Nephron (organoid): ENCODE results near the gene ROCK2.

ENCODE experiments used
- H3K27ac Mint-ChIP-seq, 3 experiments: 2 replicates each; pipeline ENCODE4 v1.8.0; 2020; ENCODE audit warnings: mixed read lengths in 3 of 3, mild to moderate bottlenecking in 2 of 3, moderate library complexity in 1 of 3
- H3K27me3 Mint-ChIP-seq: 2 replicates; pipeline ENCODE4 v1.8.0; 2021; ENCODE audit warnings: low read depth, mild to moderate bottlenecking, moderate library complexity, mixed read lengths
- H3K36me3 Mint-ChIP-seq: 2 replicates; pipeline ENCODE4 v1.8.0; 2020; ENCODE audit warnings: low read depth, mixed read lengths
- H3K4me1 Mint-ChIP-seq: 2 replicates; pipeline ENCODE4 v1.8.0; 2020; ENCODE audit warnings: mixed read lengths
- H3K4me3 Mint-ChIP-seq, 3 experiments: 2 replicates each; pipeline ENCODE4 v1.8.0; 2020; ENCODE audit warnings: mild to moderate bottlenecking in 3 of 3, mixed read lengths in 3 of 3, moderate library complexity in 2 of 3
- H3K9me3 Mint-ChIP-seq: 2 replicates; pipeline ENCODE4 v1.8.0; 2020; ENCODE audit warnings: mixed read lengths
- CTCF ChIP-seq, 3 experiments: fragments of 200-600 bp; sonication (generic); IDR thresholded peaks; one replicate each; pipeline ENCODE4 v1.5.0; 2021; ENCODE audit warnings: antibody characterized with exemption in 3 of 3; ENCODE audit not compliant: unreplicated experiment in 3 of 3

ROCK2 gene

DNA sequence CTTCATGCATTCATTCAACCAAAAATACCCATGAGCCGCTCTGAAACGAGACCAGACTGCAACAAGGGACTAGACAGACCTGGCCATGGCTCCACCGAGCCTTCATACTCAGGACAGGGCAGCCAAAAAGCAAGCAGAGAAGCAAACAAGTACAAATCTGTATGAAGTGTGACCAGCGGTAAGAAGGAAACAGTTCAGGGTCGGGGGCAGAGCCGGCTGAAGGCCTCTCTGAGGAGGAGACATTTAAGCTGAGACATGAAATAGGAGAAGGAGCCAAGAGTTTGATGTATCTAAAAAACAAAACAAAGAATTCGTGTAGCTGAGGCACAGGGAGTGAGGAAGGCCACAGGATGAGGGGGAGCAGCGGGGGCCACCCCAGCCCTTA lies 210.5 kb downstream of the ROCK2 start:
- H3K9me3 Mint-ChIP-seq: no peaks in the 10 kb centered on the region
- H3K36me3 Mint-ChIP-seq: no peaks in the 10 kb centered on the region
- peaks cover 6% of the 10 kb centered on the region for H3K27me3 Mint-ChIP-seq
- TF ChIP-seq CTCF (IDR thresholded peaks at IDR 0.05; ENCODE audit: unreplicated experiment in 3 of 3): no peak
- peaks cover 29% of the 10 kb centered on the region for H3K4me1 Mint-ChIP-seq
- peak overlapping the region; percentile 41 to 65 (median 46) for H3K4me3 Mint-ChIP-seq
- peak overlapping the region; percentile 10 to 42 (median 12) for H3K27ac Mint-ChIP-seq

DNA sequence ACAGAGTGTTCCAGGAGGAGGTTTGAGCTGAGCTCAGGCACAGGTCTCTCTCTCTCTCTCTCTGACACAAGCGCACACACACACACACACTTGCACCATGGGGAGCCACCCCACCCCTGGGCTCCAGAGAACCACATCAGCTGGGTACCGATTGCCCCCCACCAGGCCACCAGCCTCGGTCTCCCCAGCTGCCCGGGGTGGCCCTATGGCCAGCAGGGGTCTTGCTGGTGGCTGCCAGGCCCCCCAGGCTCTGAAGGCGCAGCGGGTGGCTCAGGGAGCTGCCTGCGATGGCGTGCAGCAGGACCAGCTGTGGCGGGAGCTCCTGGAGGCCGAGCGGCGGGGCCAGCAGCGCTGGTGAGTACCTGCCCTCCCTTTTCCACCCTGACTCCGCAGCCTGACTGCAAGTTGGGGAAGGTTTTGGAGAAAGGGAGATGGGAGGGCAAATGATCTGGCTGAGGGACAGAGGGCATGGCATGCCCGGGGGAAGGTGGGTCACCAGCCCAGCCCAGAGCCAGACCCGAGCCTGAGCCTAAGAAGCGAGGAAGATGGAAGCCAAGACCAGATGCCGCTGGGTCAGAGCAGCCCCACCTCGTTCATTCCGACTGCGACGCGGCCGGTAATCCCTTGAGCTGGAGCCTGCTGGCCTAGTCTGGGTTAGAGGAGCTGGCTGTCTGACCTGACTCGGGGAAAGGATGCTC lies 211.0 kb downstream of the ROCK2 start:
- H3K9me3 Mint-ChIP-seq: no peaks in the 10 kb centered on the region
- H3K36me3 Mint-ChIP-seq: no peaks in the 10 kb centered on the region
- peak overlapping the region; percentile 62 to 89 (median 65) for H3K27ac Mint-ChIP-seq
- peak overlapping the region; percentile 84 to 89 (median 88) for H3K4me3 Mint-ChIP-seq
- H3K4me1 Mint-ChIP-seq: peaks cover 29% of the 10 kb centered on the region
- H3K27me3 Mint-ChIP-seq: peaks cover 6% of the 10 kb centered on the region
- TF ChIP-seq CTCF (IDR thresholded peaks at IDR 0.05; ENCODE audit: unreplicated experiment in 3 of 3): no peak

- TF ChIP-seq CTCF (IDR thresholded peaks at IDR 0.05; ENCODE audit: unreplicated experiment in 3 of 3): no peak
- peaks cover 6% of the 10 kb centered on the region for H3K27me3 Mint-ChIP-seq
- peak overlapping the region; percentile 62 to 89 (median 65) for H3K27ac Mint-ChIP-seq
- peaks cover 29% of the 10 kb centered on the region for H3K4me1 Mint-ChIP-seq
- peak overlapping the region; percentile 84 to 89 (median 88) for H3K4me3 Mint-ChIP-seq
- no peaks in the 10 kb centered on the region for H3K36me3 Mint-ChIP-seq
- H3K9me3 Mint-ChIP-seq: no peaks in the 10 kb centered on the region
These were observed 212.3 kb downstream of the ROCK2 start for GRCh38 chr2:11132036-11132671.

- Mint-ChIP-seq H3K9me3 (no peaks in the 10 kb centered on the region), H3K36me3 (no peaks in the 10 kb centered on the region), H3K27ac (peak overlapping the region in 1 of 3 experiments; percentile 55), H3K27me3 (peaks cover 6% of the 10 kb centered on the region), H3K4me3 (peak overlapping the region; percentile 52 to 71 (median 56)), H3K4me1 (peaks cover 29% of the 10 kb centered on the region)
- no peak for TF ChIP-seq CTCF (IDR thresholded peaks at IDR 0.05; ENCODE audit: unreplicated experiment in 3 of 3)
These were observed 213.1 kb downstream of the ROCK2 start for GRCh38 chr2:11131166-11131920.
